ENCODE measurements around the gene SHC3.

- TF ChIP-seq EP300 (conservative IDR thresholded peaks at IDR 0.05; ENCODE audit: poor library complexity, severe bottlenecking), result no peak
- TF ChIP-seq CTCF (IDR thresholded peaks at IDR 0.05; ENCODE audit: poor library complexity, severe bottlenecking), result no peak
- TF ChIP-seq REST (IDR thresholded peaks at IDR 0.05; ENCODE audit: borderline replicate concordance), result no peak
- no peak for TF ChIP-seq EZH2 (IDR thresholded peaks at IDR 0.05; ENCODE audit: borderline replicate concordance, insufficient read depth, low read length, poor library complexity, severe bottlenecking)
- TF ChIP-seq POLR2AphosphoS5 (IDR thresholded peaks at IDR 0.05), result no peak
- TF ChIP-seq RAD21 (conservative IDR thresholded peaks at IDR 0.05), result no peak
- TF ChIP-seq SMC3 (conservative IDR thresholded peaks at IDR 0.05; ENCODE audit: poor library complexity), result no peak
- no peak for TF ChIP-seq MXI1 (conservative IDR thresholded peaks at IDR 0.05; ENCODE audit: poor library complexity, severe bottlenecking)
- no peak for TF ChIP-seq TAF1 (IDR thresholded peaks at IDR 0.05; ENCODE audit: low read depth)
Observed at GRCh38 chr9:89078421-89078820, 100.2 kb downstream of the SHC3 start.

All from neural cell (in vitro differentiated cells).